ENCODE measurements around the gene KLF2.

GRCh38 chr19:16363852-16364230 lies 39.2 kb downstream of the KLF2 start:
- TF ChIP-seq CTCF (IDR thresholded peaks at IDR 0.05; ENCODE audit: low read length): no peak
- no peak for TF ChIP-seq EZH2phosphoT487 (IDR thresholded peaks at IDR 0.05; ENCODE audit: low read length)
